ENCODE measurements around the gene CAMK2D. TPM values are rescaled to one million over a fixed set of nuclear protein-coding genes. Genes with fewer than 3 reads are reported as not detected.

The CAMK2D gene
- total and polyA plus RNA-seq, 2 experiments from 2014 or later: 36.8 to 99.1 TPM

- no peak for DNase-seq (ENCODE audit: low spot score)
- H3K9me2 ChIP-seq (replicated peaks; ENCODE audit: insufficient read depth): no peaks in the 10 kb centered on the region
- H3K4me2 ChIP-seq: no peak overlapping the region
- H3K9me3 ChIP-seq (ENCODE audit: low read depth): no peaks in the 10 kb centered on the region
- H3K27me3 ChIP-seq: no peaks in the 10 kb centered on the region
- no peaks in the 10 kb centered on the region for H3K36me3 ChIP-seq (replicated peaks; ENCODE audit: insufficient read depth, low read depth)
- H3K27ac ChIP-seq: no peak overlapping the region
- no peaks in the 10 kb centered on the region for H4K20me1 ChIP-seq (ENCODE audit: insufficient read depth, poor library complexity, severe bottlenecking)
- no peak overlapping the region for H2AFZ ChIP-seq
- 86% methylated on average over 5 of the region's 5 CpGs for WGBS (ENCODE audit: low lambda C conversion rate, missing lambda C conversion rate)
- H3K4me1 ChIP-seq (ENCODE audit: insufficient read depth): no peaks in the 10 kb centered on the region
- H3K4me3 ChIP-seq: no peak overlapping the region
- TF ChIP-seq EZH2 (IDR thresholded peaks at IDR 0.05; ENCODE audit: borderline replicate concordance) (no peak), EZH2phosphoT487 (IDR thresholded peaks at IDR 0.05; ENCODE audit: low read depth, severe bottlenecking, unreplicated experiment) (no peak), CTCF (IDR thresholded peaks at IDR 0.05; ENCODE audit: poor library complexity) (no peak)
- peaks cover 7% of the 10 kb centered on the region for H3K79me2 ChIP-seq
These were observed 205.7 kb downstream of the CAMK2D start for GRCh38 chr4:113555868-113556267.

DNA sequence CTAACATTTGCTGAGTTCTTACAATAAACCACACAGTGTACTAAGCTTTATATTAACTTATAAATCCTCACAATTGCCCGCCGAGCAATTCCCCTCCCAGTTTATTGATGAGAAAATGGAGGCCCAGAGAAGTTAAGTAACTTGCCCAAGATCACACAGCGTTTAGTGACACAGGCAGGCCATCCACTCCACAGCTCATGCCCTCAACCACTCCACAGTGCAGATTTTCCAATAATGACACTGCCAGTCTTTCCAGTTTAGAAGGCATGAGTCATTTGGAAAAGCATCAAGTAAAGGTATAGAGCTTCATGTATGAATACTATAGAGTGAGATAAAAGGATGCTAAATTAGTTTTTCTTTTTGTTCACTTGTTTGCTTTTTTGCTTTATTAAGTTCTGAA, 208.5 kb downstream of the CAMK2D start:
- WGBS (ENCODE audit: low lambda C conversion rate, missing lambda C conversion rate): 93% methylated on average over 3 of the region's 3 CpGs

GRCh38 chr4:113550510-113550909, 211.0 kb downstream of the CAMK2D start:
- Histone ChIP-seq H3K27ac (no peak overlapping the region), H3K4me3 (no peak overlapping the region), H3K79me2 (peaks cover 2% of the 10 kb centered on the region), H3K9me3 (ENCODE audit: low read depth) (no peaks in the 10 kb centered on the region), H2AFZ (no peak overlapping the region), H3K36me3 (replicated peaks; ENCODE audit: insufficient read depth, low read depth) (no peaks in the 10 kb centered on the region), H3K4me2 (no peak overlapping the region), H4K20me1 (ENCODE audit: insufficient read depth, poor library complexity, severe bottlenecking) (no peaks in the 10 kb centered on the region), H3K4me1 (ENCODE audit: insufficient read depth) (no peaks in the 10 kb centered on the region), H3K9me2 (replicated peaks; ENCODE audit: insufficient read depth) (no peaks in the 10 kb centered on the region), H3K27me3 (no peaks in the 10 kb centered on the region)
- no peak for DNase-seq (ENCODE audit: low spot score)
- TF ChIP-seq CTCF (IDR thresholded peaks at IDR 0.05; ENCODE audit: poor library complexity) (no peak), EZH2phosphoT487 (IDR thresholded peaks at IDR 0.05; ENCODE audit: low read depth, severe bottlenecking, unreplicated experiment) (no peak), EZH2 (IDR thresholded peaks at IDR 0.05; ENCODE audit: borderline replicate concordance) (no peak)
- 82% methylated on average over 2 of the region's 2 CpGs for WGBS (ENCODE audit: low lambda C conversion rate, missing lambda C conversion rate)

More for the DNA sequence above, 208.5 kb downstream of the CAMK2D start:
- H4K20me1 ChIP-seq (ENCODE audit: insufficient read depth, poor library complexity, severe bottlenecking): no peaks in the 10 kb centered on the region
- H3K4me1 ChIP-seq (ENCODE audit: insufficient read depth): no peaks in the 10 kb centered on the region
- DNase-seq (ENCODE audit: low spot score): no peak
- H3K27ac ChIP-seq: no peak overlapping the region
- no peak overlapping the region for H3K4me2 ChIP-seq
- no peaks in the 10 kb centered on the region for H3K9me2 ChIP-seq (replicated peaks; ENCODE audit: insufficient read depth)
- TF ChIP-seq EZH2 (IDR thresholded peaks at IDR 0.05; ENCODE audit: borderline replicate concordance): no peak
- no peak overlapping the region for H2AFZ ChIP-seq
- H3K79me2 ChIP-seq: peaks cover 6% of the 10 kb centered on the region
- no peaks in the 10 kb centered on the region for H3K9me3 ChIP-seq (ENCODE audit: low read depth)
- H3K4me3 ChIP-seq: no peak overlapping the region
- H3K27me3 ChIP-seq: no peaks in the 10 kb centered on the region
- no peaks in the 10 kb centered on the region for H3K36me3 ChIP-seq (replicated peaks; ENCODE audit: insufficient read depth, low read depth)

- DNase-seq (ENCODE audit: low spot score): no peak
- TF ChIP-seq CTCF (IDR thresholded peaks at IDR 0.05; ENCODE audit: poor library complexity) (no peak), EZH2phosphoT487 (IDR thresholded peaks at IDR 0.05; ENCODE audit: low read depth, severe bottlenecking, unreplicated experiment) (no peak), EZH2 (IDR thresholded peaks at IDR 0.05; ENCODE audit: borderline replicate concordance) (no peak)
- Histone ChIP-seq H3K27ac (peak overlapping the region; percentile 68), H3K4me2 (no peak overlapping the region), H2AFZ (no peak overlapping the region), H3K36me3 (replicated peaks; ENCODE audit: insufficient read depth, low read depth) (no peaks in the 10 kb centered on the region), H3K9me2 (replicated peaks; ENCODE audit: insufficient read depth) (no peaks in the 10 kb centered on the region), H3K79me2 (peaks cover 2% of the 10 kb centered on the region), H3K4me1 (ENCODE audit: insufficient read depth) (no peaks in the 10 kb centered on the region), H3K27me3 (no peaks in the 10 kb centered on the region), H3K4me3 (no peak overlapping the region), H3K9me3 (ENCODE audit: low read depth) (no peaks in the 10 kb centered on the region), H4K20me1 (ENCODE audit: insufficient read depth, poor library complexity, severe bottlenecking) (no peaks in the 10 kb centered on the region)
- 90% methylated on average over 1 of the region's 1 CpG for WGBS (ENCODE audit: low lambda C conversion rate, missing lambda C conversion rate)
These were observed 213.2 kb downstream of the CAMK2D start for GRCh38 chr4:113548303-113548702.

Measured in hepatocyte (in vitro differentiated cells).